GM15510 (cell line): Measurements from ENCODE around the gene RIPOR2.

Source experiments
- POLR2A ChIP-seq: IDR thresholded peaks from 3 replicates; pipeline ENCODE4 v1.6.1; 2011; ENCODE audit warnings: borderline replicate concordance; ENCODE audit not compliant: insufficient read length; ENCODE audit errors: extremely low read depth

Gene RIPOR2

DNA sequence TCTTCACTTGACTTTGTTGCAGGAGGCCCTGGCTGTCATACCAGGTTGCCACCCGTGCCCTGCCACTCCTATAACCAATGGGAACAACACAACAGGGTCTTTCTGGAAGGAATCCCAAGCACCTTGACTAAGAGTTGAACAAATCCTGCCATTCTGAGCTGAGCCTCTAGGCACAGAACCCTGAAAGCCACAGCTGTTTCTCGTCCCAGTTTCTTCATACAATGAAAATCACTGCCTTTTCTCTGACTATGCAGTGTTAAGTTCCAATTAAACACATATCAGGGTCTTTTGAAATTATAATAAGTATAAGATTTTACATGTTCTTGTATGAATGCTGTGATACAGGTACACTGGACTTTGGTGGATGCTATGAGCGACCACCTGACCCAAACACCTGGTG, 54.4 kb downstream of the RIPOR2 start:
- TF ChIP-seq POLR2A = no peak

DNA sequence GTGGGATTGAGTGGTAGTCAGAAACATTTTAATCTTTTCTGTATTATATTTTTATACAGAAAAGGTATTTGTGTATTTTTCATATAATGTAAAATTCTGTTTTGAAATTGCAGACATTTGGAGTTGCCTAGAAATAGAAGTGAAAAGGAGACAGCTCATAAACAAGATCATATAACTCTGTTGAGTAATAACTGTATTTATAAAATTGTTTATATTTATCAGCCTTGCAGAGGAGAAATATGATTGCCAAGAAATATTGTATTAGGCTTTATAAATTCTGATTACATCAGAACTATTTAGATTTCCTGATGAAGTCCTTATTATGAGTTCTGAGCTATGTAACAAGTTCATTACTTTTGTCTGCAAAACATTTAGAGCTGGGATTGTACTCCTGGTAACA, 55.3 kb downstream of the RIPOR2 start:
- no peak for TF ChIP-seq POLR2A

DNA sequence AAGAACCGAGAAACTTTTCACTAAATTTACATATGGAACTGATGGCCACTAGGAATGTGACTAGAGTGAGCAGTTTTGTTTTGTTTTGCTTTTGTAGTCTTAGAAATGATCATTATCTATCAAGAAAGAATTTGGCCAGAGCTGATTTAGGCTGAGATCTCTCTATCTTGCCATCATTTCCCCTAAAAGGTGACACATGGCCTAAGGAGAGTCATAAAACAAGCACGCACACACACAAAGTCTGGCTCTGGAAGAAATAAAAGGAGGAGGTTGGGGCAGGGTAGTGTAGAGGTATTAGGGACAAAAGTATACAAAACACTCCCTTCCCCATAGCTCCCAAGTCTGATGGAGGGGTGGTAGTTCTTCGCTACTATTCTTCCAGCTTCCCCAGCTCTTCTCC, 56.4 kb downstream of the RIPOR2 start:
- no peak for TF ChIP-seq POLR2A

DNA sequence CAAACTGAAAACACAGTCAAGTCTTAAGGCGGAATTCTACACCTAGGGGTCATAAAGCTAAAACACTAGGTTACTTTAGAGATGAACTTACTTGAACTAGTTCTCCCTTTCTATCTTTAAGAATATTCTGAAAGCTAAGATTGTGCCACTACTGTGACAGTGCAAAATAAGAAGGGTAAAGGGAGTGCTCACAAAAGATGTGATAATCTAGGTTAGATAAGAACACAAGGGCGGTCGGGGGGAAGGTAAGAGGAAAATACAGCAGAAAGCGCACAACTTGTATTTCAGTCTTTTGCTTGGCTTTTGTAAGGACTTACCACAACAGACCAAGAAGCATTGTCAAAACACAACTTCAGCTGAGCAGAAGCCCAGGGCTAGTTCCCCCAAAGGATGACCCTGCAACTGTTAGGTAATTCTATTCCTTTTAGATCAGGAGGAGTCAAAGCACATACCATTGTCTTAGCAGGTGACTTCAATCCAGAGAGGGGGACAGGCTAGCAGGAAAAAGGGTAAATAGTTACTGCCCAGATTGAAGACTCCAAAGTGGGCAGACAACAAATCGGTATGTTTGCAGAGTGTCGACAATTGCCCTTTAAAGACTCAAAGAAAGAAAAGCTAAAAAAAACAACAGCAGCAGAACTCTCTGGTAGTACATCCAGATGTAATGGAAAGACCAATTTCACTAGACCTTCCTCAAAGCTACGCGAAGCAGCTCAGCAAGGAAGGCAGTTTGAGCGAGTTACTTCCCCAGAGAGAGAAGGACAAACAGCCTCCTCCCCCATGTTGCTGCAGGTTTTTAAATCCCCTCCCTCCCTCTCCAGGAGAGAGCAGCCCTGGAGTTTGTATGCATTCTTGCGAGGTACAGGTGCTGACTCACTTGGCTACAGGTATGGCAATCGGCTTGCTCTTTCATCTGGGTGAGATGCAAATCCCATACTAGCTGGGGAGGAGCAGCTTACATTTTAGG, 59.0 kb downstream of the RIPOR2 start:
- no peak for TF ChIP-seq POLR2A

DNA sequence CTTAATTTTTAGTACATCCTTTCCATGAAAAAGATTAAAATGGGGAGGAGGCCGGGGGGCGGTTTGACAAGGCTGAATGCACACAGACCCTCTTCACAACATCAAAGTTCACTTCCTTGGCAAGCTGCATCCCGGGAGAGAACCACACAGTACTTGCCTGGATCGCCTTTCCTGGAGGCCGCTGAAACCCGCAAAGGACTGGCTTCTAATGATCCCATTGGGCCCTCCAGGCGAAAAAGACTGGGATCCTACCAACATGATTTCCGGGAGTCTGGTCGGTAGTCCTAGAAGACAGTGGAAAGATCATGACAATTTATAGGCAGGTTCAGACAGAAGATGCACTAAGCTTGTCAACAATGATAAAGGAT, 60.2 kb downstream of the RIPOR2 start:
- TF ChIP-seq POLR2A = no peak

DNA sequence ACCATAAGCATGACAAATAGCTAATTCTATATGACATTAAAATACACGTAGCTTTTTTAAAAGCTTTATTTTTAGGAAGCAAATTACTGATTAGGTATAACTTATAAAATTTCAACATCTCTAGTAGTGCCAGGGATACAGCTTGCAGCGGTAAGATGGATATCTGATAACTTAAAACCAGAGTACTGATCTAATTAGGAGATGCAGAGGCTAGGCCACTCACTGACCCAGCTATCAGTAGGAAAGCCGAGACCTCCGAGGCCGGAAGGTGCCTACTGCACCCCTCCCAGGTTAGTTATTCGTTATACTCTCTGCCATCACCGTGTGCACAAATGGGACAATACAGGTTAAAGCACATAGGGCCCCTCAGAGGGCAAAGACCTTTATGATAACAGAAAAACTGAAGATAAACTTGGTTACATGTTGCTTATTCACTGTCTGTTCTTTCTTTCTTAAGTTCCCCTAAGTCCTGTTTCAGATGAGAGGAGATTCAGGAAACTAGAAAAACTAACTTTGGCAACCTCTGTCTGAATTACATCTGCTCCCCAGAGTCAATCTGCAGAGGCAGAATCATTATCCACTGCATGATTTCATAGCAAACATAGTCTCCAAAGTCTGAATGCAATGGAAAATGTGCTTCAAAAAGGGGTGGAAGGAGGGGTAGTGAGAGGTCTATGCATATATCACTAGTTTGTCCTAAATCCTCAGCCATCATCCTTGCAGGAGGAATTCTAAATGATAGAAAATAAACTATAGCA, 60.8 kb downstream of the RIPOR2 start:
- no peak for TF ChIP-seq POLR2A

DNA sequence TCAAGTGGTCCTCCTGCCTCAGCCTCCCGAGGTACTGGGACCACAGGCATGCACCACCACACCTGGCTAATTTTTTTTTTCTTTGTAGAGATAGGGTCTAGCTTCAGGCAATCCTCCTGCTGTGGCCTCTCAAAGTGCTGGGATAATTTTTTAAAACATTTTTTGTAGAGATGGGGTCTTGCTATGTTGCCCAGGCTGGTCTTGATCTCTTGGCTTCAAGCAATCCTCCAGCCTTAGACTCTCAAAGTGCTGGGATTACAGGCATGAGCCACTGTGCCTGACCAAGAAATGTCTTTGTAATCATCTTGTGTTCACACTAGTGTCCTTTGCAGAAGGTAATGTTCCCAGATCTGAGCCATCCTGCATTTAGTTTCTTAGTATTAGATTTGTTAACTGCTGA, 61.6 kb downstream of the RIPOR2 start:
- no peak for TF ChIP-seq POLR2A

DNA sequence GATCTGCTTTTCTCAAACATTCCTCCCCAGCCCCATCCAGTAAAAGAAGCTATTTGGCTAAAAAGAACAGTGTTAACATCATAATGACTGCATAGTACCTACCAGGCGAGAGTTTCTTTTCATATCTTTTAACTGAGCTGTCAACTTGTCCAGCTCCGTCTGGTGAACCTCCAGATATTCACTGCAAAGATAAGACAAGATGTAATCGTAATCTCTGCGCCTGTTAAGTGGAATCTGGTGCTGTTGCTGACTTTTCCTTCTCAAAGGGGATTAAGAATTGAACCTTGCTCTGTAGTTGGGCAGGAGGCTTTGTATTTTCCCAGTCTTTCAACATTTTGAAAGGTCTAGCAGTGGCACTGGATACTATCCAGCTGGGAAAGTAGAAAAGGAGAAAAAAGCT, 63.0 kb downstream of the RIPOR2 start:
- no peak for TF ChIP-seq POLR2A

DNA sequence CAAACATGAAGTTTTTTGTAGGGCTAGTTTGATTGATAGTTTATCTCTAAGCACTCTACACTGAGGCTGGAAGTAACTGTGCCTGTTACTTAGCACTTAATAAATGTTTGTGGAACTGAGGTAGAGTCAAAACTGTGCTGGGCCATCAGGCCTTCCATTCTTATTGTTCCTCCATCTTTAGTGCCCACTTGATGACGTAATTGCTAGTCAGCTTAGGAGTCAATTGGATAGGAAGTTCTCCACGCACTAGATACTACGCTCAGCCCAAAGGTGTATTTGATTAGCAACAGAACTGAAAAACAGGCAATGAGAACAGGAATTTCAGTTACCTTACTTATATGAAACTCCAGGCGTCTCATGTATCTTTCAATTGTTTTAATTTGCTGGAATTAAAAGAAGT, 67.0 kb downstream of the RIPOR2 start:
- no peak for TF ChIP-seq POLR2A

DNA sequence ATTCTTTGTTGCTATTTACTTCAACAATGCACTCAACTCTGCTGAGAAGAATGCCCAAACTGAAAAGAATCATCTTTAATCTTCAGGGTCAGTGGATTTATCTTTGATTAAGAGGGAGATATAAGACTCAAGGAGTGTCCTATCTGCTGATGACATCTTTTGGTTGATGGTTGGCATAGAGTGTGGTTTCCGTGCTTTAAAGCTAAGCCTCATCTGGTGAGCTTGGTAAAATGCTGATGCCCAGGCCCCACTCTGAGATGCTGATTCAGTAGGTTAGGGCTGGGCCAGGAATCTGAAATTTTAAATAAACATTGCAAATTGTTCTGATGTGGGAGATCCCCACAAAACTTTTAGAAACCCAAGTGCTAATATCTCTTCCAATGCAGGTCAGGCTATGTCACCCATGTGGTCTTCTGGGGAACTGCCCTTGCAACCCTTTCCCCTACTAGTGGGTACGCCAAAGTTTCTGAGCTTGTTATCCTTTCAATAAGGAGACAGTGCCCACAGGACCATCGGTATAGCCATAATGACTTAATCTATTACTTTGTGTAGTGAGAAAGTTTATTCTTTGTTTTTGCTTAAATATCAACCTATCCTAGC, 68.6 kb downstream of the RIPOR2 start:
- TF ChIP-seq POLR2A = no peak

DNA sequence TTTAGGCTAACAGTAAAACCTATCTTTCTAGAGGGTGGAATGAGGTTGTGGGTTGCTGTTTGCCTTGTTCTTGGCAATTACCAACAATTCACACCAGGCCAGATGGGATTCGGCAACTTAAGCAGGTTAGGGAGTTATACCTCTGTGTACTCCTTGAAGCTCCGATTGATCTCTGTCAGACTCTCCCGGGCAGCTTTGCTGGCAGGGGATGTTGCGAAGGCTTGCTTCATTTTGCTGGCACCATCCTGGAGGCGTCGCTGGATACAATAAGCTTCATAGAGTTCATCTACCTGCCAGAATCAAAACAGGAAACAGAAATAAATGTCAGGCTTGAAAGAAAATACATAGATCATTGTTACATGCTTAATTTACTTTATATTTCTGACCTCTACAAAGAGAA, 70.6 kb downstream of the RIPOR2 start:
- no peak for TF ChIP-seq POLR2A

DNA sequence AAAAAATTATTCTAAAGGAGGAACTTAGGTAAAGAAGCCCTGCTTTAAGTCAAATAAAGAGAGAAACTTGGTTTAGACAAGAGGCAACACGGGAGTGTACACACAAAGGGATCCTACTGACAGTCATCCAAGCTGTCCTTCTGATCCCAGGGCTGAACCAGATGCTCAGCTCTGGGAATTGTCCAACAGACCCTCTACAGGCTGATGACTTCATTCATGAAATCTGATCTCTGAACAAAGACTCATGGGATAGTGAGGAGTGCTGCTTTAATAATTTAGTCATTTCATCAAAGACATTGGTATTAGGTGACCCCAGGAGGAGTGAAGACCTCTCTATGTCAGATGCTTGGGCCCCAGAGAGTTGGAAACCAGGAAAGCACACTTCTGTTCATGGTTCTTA, 71.4 kb downstream of the RIPOR2 start:
- no peak for TF ChIP-seq POLR2A

DNA sequence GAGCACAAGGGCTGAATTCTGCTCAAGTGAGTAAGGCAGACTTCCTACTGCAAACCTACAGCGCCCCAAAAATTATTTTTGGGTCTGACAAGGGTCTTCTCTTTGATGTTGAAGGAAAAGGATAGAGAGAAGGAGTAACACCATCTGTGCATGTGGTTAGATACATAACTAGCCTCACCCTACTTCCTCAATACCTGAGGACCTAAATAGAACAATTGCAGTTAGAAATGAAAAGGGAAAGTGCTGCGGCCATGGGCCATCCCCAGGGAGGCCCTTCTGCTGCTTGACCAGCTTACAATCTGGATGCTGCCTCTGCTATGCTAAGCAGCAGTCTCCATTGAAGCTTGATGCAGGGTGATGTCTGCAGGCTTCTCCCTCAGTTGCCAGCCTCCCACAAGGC, 73.8 kb downstream of the RIPOR2 start:
- TF ChIP-seq POLR2A = no peak

DNA sequence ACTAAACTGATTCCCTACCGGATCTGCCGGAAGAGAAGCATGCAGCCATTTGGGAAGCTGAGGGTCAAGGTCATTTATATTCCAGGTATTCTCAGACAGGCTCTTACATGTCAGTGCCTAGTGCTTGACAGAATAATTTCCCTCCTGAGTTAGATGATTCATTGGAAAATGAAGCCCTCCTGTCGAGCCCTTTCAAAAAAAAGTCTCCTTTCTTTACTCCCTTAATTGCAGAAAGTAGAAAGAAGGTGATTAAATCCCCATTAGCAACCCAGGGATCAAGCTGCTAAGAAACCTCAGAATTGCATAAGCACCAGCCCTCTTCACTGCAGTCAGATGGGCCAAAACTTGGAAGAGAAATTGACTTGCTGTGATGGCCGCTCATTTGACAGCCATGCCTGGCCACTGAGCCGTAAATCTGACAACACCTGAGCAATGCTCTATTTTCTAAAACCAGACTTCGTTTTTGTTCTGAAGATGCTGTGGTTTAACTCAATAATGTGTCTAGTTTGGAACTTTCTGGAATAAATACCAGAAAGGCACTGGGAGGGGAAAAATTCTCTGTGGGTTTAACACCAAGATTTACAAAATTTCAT, 76.1 kb downstream of the RIPOR2 start:
- no peak for TF ChIP-seq POLR2A

DNA sequence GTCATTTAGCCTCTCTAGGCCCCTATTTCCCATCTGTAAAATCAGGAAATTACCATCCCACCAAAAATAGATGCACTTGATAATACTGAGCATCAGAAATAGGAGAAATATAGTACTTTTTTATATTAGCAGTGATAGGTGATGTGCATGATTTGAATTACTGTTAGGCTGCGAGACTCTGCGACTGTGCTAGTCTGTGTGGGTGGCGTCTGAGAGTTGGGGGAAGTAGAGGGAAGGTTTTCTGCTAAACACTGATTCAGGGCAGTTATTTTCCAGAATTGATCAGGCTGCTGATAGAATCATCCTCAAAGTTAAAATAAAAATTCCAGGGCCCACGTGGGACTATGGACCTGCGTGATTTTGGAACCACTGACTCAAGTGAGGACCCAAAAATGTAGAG, 76.6 kb downstream of the RIPOR2 start:
- no peak for TF ChIP-seq POLR2A
